Gastroesophageal sphincter (tissue), 4 donors: ENCODE measurements around the gene UBE2H. TPM values are rescaled to one million over a fixed set of nuclear protein-coding genes. Genes with fewer than 3 reads are reported as not detected.
A peak's percentile ranks its signal among the peaks of the same experiment; 100 is the strongest.

Experiments
- ATAC-seq: fragments of 150-250 bp; one replicate; pipeline ENCODE4 v1.9.1; 2016; ENCODE audit warnings: mild to moderate bottlenecking, moderate library complexity
- H3K27ac ChIP-seq, 4 donors: fragments of 200-600 bp; sonication (generic) in 3 of 4; 1 replicate in 3 of 4; 2 replicates in 1 of 4; pipeline ENCODE4 v1.5.1; 2016 to 2019
- H3K27me3 ChIP-seq: fragments of 200-600 bp; sonication (generic); one replicate; pipeline ENCODE4 v1.5.1; 2019
- H3K36me3 ChIP-seq, 2 donors: fragments of 200-600 bp; sonication (generic); one replicate each; pipeline ENCODE4 v1.5.1; 2019; ENCODE audit warnings: control low read depth in 1 of 2
- H3K4me1 ChIP-seq, 3 donors: fragments of 200-600 bp; sonication (generic); 1 replicate in 2 of 3; 2 replicates in 1 of 3; pipeline ENCODE4 v1.5.1; 2016 to 2019; ENCODE audit warnings: control low read depth in 2 of 3
- H3K4me3 ChIP-seq, 2 donors: fragments of 200-600 bp; sonication (generic); one replicate each; pipeline ENCODE4 v1.5.1; 2019; ENCODE audit warnings: mild to moderate bottlenecking in 1 of 2, moderate library complexity in 1 of 2
- H3K9me3 ChIP-seq, 3 donors: fragments of 200-600 bp; sonication (generic); one replicate each; pipeline ENCODE4 v1.5.1; 2017 to 2019; ENCODE audit warnings: control low read depth in 2 of 3
- CTCF ChIP-seq, 4 experiments: fragments of 200-600 bp in 2 of 4; fragments of 450-650 bp in 2 of 4; sonication (generic) in 1 of 4; IDR thresholded peaks; one replicate each; pipeline ENCODE4 v1.5.1; 2017 to 2019; ENCODE audit warnings: antibody characterized with exemption in 4 of 4, mild to moderate bottlenecking in 2 of 4, moderate library complexity in 2 of 4
- EP300 ChIP-seq: sonication (generic); formaldehyde crosslinking; IDR thresholded peaks from one replicate; pipeline ENCODE4 v1.6.1; 2017; ENCODE audit warnings: antibody characterized with exemption, mild to moderate bottlenecking
- POLR2A ChIP-seq, 2 donors: fragments of 450-650 bp; IDR thresholded peaks; one replicate each; pipeline ENCODE4 v1.6.1; 2017; ENCODE audit warnings: antibody characterized with exemption in 2 of 2, mild to moderate bottlenecking in 2 of 2, moderate library complexity in 1 of 2
- POLR2AphosphoS5 ChIP-seq: sonication (generic); formaldehyde crosslinking; IDR thresholded peaks from one replicate; pipeline ENCODE4 v1.6.1; 2017; ENCODE audit warnings: antibody characterized with exemption
- WGBS, 2 donors: methylation state at CpG; one replicate each; pipeline ENCODE4 v1.1.5; 2018; ENCODE audit warnings: low coverage in 1 of 2; 5-methylcytosine and 5-hydroxymethylcytosine counted together
- total RNA-seq, 4 donors: library from RNA; depleted of rRNA; stranded (reverse); fragments of >200 nt; gene quantifications; one replicate each; pipeline ENCODE4 v1.1.0, GENCODE V29; 2016

UBE2H gene
- total RNA-seq, 4 donors from 2014 or later: 80.2 to 96.2 (median 85.0) TPM

- Histone ChIP-seq H3K4me3 (peak overlapping the region in 1 of 2 donors; percentile 98), H3K4me1 (peaks cover 4 to 48% (median 17%) of the 10 kb centered on the region in 3 donors), H3K27me3 (no peaks in the 10 kb centered on the region), H3K27ac (peak overlapping the region; percentile 90 to 100 (median 98)), H3K9me3 (no peaks in the 10 kb centered on the region), H3K36me3 (peaks cover 0 to 7% of the 10 kb centered on the region in 2 donors)
- no peak for TF ChIP-seq POLR2A (IDR thresholded peaks at IDR 0.05)
- no peak for TF ChIP-seq EP300
- TF ChIP-seq POLR2AphosphoS5: no peak
- no peak for TF ChIP-seq CTCF (IDR thresholded peaks at IDR 0.05)
- no peak for ATAC-seq
- WGBS, 2 donors: 43 to 63% methylated on average over 1 to 5 of the region's 5 CpGs
Measured at GRCh38 chr7:129948338-129948737, 4.4 kb downstream of the UBE2H start.

- no peak for ATAC-seq
- Histone ChIP-seq H3K4me3 (no peak overlapping the region), H3K27ac (peak overlapping the region; percentile 90 to 100 (median 98)), H3K27me3 (no peaks in the 10 kb centered on the region), H3K36me3 (peaks cover 0 to 12% of the 10 kb centered on the region in 2 donors), H3K4me1 (peaks cover 4 to 48% (median 17%) of the 10 kb centered on the region in 3 donors), H3K9me3 (no peaks in the 10 kb centered on the region)
- 44 to 48% methylated on average over 8 of the region's 8 CpGs for WGBS, 2 donors
- TF ChIP-seq POLR2A (IDR thresholded peaks at IDR 0.05): no peak
- TF ChIP-seq POLR2AphosphoS5: peak; percentile 21
Measured at GRCh38 chr7:129947701-129948100, 5.1 kb downstream of the UBE2H start.

GRCh38 chr7:129947049-129947448 lies 5.7 kb downstream of the UBE2H start:
- H3K27me3 ChIP-seq: no peaks in the 10 kb centered on the region
- H3K27ac ChIP-seq: peak overlapping the region in 3 of 4 donors; percentile 90 to 100 (median 99)
- peaks cover 0 to 12% of the 10 kb centered on the region in 2 donors for H3K36me3 ChIP-seq
- no peaks in the 10 kb centered on the region for H3K9me3 ChIP-seq
- no peak for ATAC-seq
- no peak for TF ChIP-seq POLR2AphosphoS5
- TF ChIP-seq CTCF (IDR thresholded peaks at IDR 0.05): no peak
- no peak for TF ChIP-seq POLR2A (IDR thresholded peaks at IDR 0.05)
- TF ChIP-seq EP300: no peak
- WGBS, 2 donors: 54 to 60% methylated on average over 3 of the region's 3 CpGs
- H3K4me3 ChIP-seq: no peak overlapping the region
- H3K4me1 ChIP-seq: peaks cover 4 to 48% (median 17%) of the 10 kb centered on the region in 3 donors

- H3K4me1 ChIP-seq: peaks cover 4 to 51% (median 17%) of the 10 kb centered on the region in 3 donors
- no peaks in the 10 kb centered on the region for H3K9me3 ChIP-seq
- no peak for TF ChIP-seq POLR2AphosphoS5
- TF ChIP-seq CTCF (IDR thresholded peaks at IDR 0.05): no peak
- TF ChIP-seq POLR2A (IDR thresholded peaks at IDR 0.05): no peak
- TF ChIP-seq EP300: no peak
- H3K4me3 ChIP-seq: no peak overlapping the region
- ATAC-seq: no peak
- 100% methylated on average over 1 of the region's 5 CpGs for whole genome bisulfite sequencing, 2 donors
- H3K27ac ChIP-seq: no peak overlapping the region
- H3K36me3 ChIP-seq: peaks cover 0 to 12% of the 10 kb centered on the region in 2 donors
- no peaks in the 10 kb centered on the region for H3K27me3 ChIP-seq
Measured at GRCh38 chr7:129946282-129946681, 6.5 kb downstream of the UBE2H start.

- H3K4me1 ChIP-seq: peaks cover 4 to 50% (median 16%) of the 10 kb centered on the region in 3 donors
- no peaks in the 10 kb centered on the region for H3K9me3 ChIP-seq
- no peak overlapping the region for H3K4me3 ChIP-seq
- no peaks in the 10 kb centered on the region for H3K27me3 ChIP-seq
- no peak for ATAC-seq
- peaks cover 0 to 12% of the 10 kb centered on the region in 2 donors for H3K36me3 ChIP-seq
- TF ChIP-seq EP300 (no peak), POLR2A (IDR thresholded peaks at IDR 0.05) (no peak), CTCF (IDR thresholded peaks at IDR 0.05) (no peak), POLR2AphosphoS5 (no peak)
- H3K27ac ChIP-seq: no peak overlapping the region
- 83 to 93% methylated on average over 5 to 6 of the region's 6 CpGs for WGBS, 2 donors
Measured at GRCh38 chr7:129943352-129943751, 9.4 kb downstream of the UBE2H start.
